Calu3 (cell line): ENCODE data around the gene GRPR. TPM values are rescaled to one million over a fixed set of nuclear protein-coding genes. Genes with fewer than 3 reads are reported as not detected.
A peak's percentile ranks its signal among the peaks of the same experiment; 100 is the strongest.

ENCODE experiments used
- BruUV-seq: library from RNA; stranded (reverse); fragments of 400-500 nt; replicated peaks from 2 replicates; lab custom pipeline; 2021; lab: Mats Ljungman, UMichigan
- CTCF ChIA-PET: fragments of 300-600 bp; sonication (Branson Sonifier 250); formaldehyde crosslinking; loops from one replicate; lab custom pipeline; 2022; ENCODE audit warnings: antibody characterized with exemption; lab: Charles Lee
- DNase-seq: peaks from one replicate; pipeline ENCODE4 v3.0.0; 2022
- H3K27ac Mint-ChIP-seq: one replicate; pipeline ENCODE4 v1.8.0; 2022; ENCODE audit warnings: mixed read lengths; ENCODE audit not compliant: unreplicated experiment
- H3K27me3 Mint-ChIP-seq: one replicate; pipeline ENCODE4 v1.8.0; 2022; ENCODE audit warnings: mixed read lengths; ENCODE audit not compliant: unreplicated experiment
- H3K36me3 Mint-ChIP-seq: one replicate; pipeline ENCODE4 v1.8.0; 2022; ENCODE audit warnings: mild to moderate bottlenecking, moderate library complexity, mixed read lengths; ENCODE audit not compliant: insufficient read depth, unreplicated experiment
- H3K4me1 Mint-ChIP-seq: one replicate; pipeline ENCODE4 v1.8.0; 2022; ENCODE audit warnings: mild to moderate bottlenecking, low read depth, mixed read lengths; ENCODE audit not compliant: unreplicated experiment
- H3K4me3 Mint-ChIP-seq: one replicate; pipeline ENCODE4 v1.8.0; 2022; ENCODE audit warnings: mild to moderate bottlenecking, low read depth, moderate library complexity, mixed read lengths; ENCODE audit not compliant: unreplicated experiment
- H3K9me3 Mint-ChIP-seq: one replicate; pipeline ENCODE4 v1.8.0; 2022; ENCODE audit warnings: low read depth, mixed read lengths; ENCODE audit not compliant: unreplicated experiment
- CTCF ChIP-seq: fragments of 200-600 bp; IDR thresholded peaks from one replicate; pipeline ENCODE4 v1.8.0; 2022; ENCODE audit warnings: antibody characterized with exemption; ENCODE audit not compliant: unreplicated experiment
- intact Hi-C: fragments of 100-400 bp; cut with micrococcal nuclease; formaldehyde crosslinking; loops from one replicate; pipeline ENCODE4 v1.10.0; 2022; ENCODE audit not compliant: unreplicated experiment
- total RNA-seq: library from RNA; stranded (reverse); gene quantifications from 2 replicates; pipeline ENCODE4 v1.2.3, GENCODE V29; 2022

The GRPR gene
- total RNA-seq, 1 experiment from 2014 or later: 0.85 TPM

- peaks cover 30% of the 10 kb centered on the region for H3K4me1 Mint-ChIP-seq
- no TSS peak for BruUV-seq
These were observed 63.1 kb downstream of the GRPR start for GRCh38 chrX:16186380-16187007.

GRCh38 chrX:16187024-16187760 is 63.8 kb downstream of the GRPR start:
- CTCF ChIA-PET: no interaction called here

More at GRCh38 chrX:16186380-16187007, 63.1 kb downstream of the GRPR start:
- intact Hi-C loops: no loop called here
- H3K36me3 Mint-ChIP-seq: peaks cover 13% of the 10 kb centered on the region
- no peak for DNase-seq
- TF ChIP-seq CTCF: no peak
- peaks cover 3% of the 10 kb centered on the region for H3K9me3 Mint-ChIP-seq
- CTCF ChIA-PET: no interaction called here
- H3K4me3 Mint-ChIP-seq: no peak overlapping the region
- peak overlapping the region; percentile 91 for H3K27ac Mint-ChIP-seq
- no peaks in the 10 kb centered on the region for H3K27me3 Mint-ChIP-seq

GRCh38 chrX:16188687-16189086 is 65.3 kb downstream of the GRPR start:
- Mint-ChIP-seq H3K4me3 (no peak overlapping the region), H3K4me1 (peaks cover 38% of the 10 kb centered on the region), H3K36me3 (peaks cover 13% of the 10 kb centered on the region), H3K27ac (no peak overlapping the region), H3K27me3 (no peaks in the 10 kb centered on the region), H3K9me3 (peaks cover 3% of the 10 kb centered on the region)
- no peak for TF ChIP-seq CTCF
- intact Hi-C loops: no loop called here
- CTCF ChIA-PET: no interaction called here
- no TSS peak for BruUV-seq
- no peak for DNase-seq

More at GRCh38 chrX:16187024-16187760, 63.8 kb downstream of the GRPR start:
- no peak overlapping the region for H3K4me3 Mint-ChIP-seq
- intact Hi-C loops: no loop called here
- H3K36me3 Mint-ChIP-seq: peaks cover 13% of the 10 kb centered on the region
- peaks cover 3% of the 10 kb centered on the region for H3K9me3 Mint-ChIP-seq
- no peak for DNase-seq
- H3K4me1 Mint-ChIP-seq: peaks cover 37% of the 10 kb centered on the region
- TF ChIP-seq CTCF: no peak
- BruUV-seq: no TSS peak
- H3K27ac Mint-ChIP-seq: no peak overlapping the region
- no peaks in the 10 kb centered on the region for H3K27me3 Mint-ChIP-seq

GRCh38 chrX:16191605-16192004 is 68.2 kb downstream of the GRPR start:
- Mint-ChIP-seq H3K4me1 (peaks cover 20% of the 10 kb centered on the region), H3K4me3 (no peak overlapping the region), H3K27me3 (no peaks in the 10 kb centered on the region), H3K27ac (no peak overlapping the region), H3K9me3 (no peaks in the 10 kb centered on the region), H3K36me3 (no peaks in the 10 kb centered on the region)
- TF ChIP-seq CTCF: no peak
- CTCF ChIA-PET: no interaction called here
- no TSS peak for BruUV-seq
- intact Hi-C loops: no loop called here
- no peak for DNase-seq
